ENCODE results near the gene NSMCE4A.

DNA sequence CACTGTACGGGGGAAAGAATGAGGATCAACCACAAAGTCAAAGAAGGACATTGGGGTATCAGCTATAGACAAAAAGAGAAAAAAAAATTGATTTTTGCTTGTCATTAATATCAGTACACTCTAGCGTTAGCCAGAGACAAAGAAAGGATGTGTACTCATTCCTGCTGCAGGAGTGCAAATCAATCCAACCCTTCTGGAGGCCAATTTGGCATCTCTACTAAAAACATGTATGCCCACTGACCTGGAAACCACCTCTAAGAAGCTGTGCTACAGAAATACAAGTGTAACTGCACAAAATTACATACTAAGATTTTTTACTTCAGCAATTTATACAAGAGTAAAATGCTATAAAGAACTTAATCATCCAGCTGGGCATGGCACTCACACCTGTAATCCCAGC, 13.6 kb downstream of the NSMCE4A start:
- TF ChIP-seq CTCF (IDR thresholded peaks at IDR 0.05) (no peak), ZFX (IDR thresholded peaks at IDR 0.05; ENCODE audit: borderline replicate concordance) (no peak)
